ENCODE measurements around the gene XK. TPM values are rescaled to one million over a fixed set of nuclear protein-coding genes. Genes with fewer than 3 reads are reported as not detected.

XK gene
- total RNA-seq, 1 donor from 2014 or later = 1.1 TPM

DNA sequence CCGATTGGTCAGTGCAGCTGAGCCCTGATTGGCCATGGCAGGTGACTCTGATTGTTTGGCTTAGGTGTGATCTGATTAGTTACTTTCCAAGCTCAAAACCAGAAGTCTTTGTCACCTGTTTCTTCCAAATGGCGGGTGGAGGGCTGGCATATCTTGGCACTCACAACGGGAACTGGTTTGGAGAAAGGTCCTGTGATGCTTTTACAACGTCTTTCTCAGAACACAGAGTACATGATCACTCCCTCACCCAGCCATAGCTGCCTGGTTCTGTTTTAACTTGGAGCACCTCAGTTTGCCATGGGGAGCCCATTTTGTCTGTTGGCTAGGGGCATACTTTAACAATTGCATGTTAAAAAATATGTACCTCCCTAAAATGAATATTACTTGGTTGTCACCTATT is 13.0 kb upstream of the XK start:
- Mint-ChIP-seq H3K4me3 (ENCODE audit: low read depth) (no peak overlapping the region), H3K36me3 (ENCODE audit: insufficient read depth) (no peaks in the 10 kb centered on the region), H3K9me3 (ENCODE audit: low read depth) (peaks cover 5% of the 10 kb centered on the region), H3K4me1 (ENCODE audit: low read depth) (peaks cover 5% of the 10 kb centered on the region), H3K27me3 (peaks cover 8% of the 10 kb centered on the region), H3K27ac (no peak overlapping the region)
- DNase-seq (ENCODE audit: low spot score, unreplicated experiment) = no peak
- TF ChIP-seq, protein P1, sequence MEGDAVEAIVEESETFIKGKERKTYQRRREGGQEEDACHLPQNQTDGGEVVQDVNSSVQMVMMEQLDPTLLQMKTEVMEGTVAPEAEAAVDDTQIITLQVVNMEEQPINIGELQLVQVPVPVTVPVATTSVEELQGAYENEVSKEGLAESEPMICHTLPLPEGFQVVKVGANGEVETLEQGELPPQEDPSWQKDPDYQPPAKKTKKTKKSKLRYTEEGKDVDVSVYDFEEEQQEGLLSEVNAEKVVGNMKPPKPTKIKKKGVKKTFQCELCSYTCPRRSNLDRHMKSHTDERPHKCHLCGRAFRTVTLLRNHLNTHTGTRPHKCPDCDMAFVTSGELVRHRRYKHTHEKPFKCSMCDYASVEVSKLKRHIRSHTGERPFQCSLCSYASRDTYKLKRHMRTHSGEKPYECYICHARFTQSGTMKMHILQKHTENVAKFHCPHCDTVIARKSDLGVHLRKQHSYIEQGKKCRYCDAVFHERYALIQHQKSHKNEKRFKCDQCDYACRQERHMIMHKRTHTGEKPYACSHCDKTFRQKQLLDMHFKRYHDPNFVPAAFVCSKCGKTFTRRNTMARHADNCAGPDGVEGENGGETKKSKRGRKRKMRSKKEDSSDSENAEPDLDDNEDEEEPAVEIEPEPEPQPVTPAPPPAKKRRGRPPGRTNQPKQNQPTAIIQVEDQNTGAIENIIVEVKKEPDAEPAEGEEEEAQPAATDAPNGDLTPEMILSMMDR (IDR thresholded peaks at IDR 0.05; ENCODE audit: unreplicated experiment) = no peak

DNA sequence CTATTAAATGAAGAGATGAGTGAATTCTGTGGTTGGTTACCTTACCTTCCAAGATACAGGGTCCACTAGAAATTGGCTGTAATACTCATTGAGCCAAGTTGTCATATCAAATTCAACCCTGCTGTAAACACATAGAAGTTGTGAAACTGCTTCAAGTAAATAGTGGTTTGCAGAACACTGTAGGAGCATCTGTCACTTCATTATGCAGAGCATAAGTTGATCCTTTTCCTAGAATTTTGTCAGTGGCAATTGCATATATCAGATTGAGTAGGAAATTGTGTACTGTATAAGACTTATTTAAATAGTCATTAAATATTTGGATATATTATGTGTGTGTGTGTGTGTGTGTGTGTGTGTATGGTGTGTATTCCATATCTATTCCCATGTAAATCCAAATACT is 8.8 kb upstream of the XK start:
- H3K4me3 Mint-ChIP-seq (ENCODE audit: low read depth) = no peak overlapping the region
- H3K4me1 Mint-ChIP-seq (ENCODE audit: low read depth) = peaks cover 19% of the 10 kb centered on the region
- H3K27ac Mint-ChIP-seq = no peak overlapping the region
- TF ChIP-seq, protein P1 (IDR thresholded peaks at IDR 0.05; ENCODE audit: unreplicated experiment) = no peak
- no peak for DNase-seq (ENCODE audit: low spot score, unreplicated experiment)
- no peaks in the 10 kb centered on the region for H3K36me3 Mint-ChIP-seq (ENCODE audit: insufficient read depth)
- peaks cover 10% of the 10 kb centered on the region for H3K9me3 Mint-ChIP-seq (ENCODE audit: low read depth)
- peaks cover 8% of the 10 kb centered on the region for H3K27me3 Mint-ChIP-seq

DNA sequence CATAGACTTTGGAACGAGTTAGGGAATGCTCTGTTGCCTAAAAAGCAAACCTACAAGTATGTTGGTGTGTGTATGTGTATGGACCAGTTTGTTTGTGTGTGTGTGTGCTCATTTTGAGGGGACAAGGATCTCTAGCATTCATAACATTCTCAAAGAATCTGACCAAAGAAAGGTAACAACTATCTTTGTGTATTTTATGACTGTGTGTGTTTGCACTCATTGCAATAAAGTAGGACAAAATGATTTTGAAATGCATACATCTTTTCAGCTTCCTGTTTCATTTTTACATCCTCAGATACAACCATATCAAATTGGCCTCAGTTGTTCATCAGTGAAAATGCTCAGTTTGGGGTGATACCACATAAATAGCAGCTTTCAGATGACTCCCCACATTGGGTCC is 8.3 kb upstream of the XK start:
- no peak overlapping the region for H3K4me3 Mint-ChIP-seq (ENCODE audit: low read depth)
- H3K4me1 Mint-ChIP-seq (ENCODE audit: low read depth) = peaks cover 19% of the 10 kb centered on the region
- H3K27ac Mint-ChIP-seq = no peak overlapping the region
- TF ChIP-seq, protein P1 (IDR thresholded peaks at IDR 0.05; ENCODE audit: unreplicated experiment) = no peak
- no peak for DNase-seq (ENCODE audit: low spot score, unreplicated experiment)
- H3K36me3 Mint-ChIP-seq (ENCODE audit: insufficient read depth) = no peaks in the 10 kb centered on the region
- peaks cover 10% of the 10 kb centered on the region for H3K9me3 Mint-ChIP-seq (ENCODE audit: low read depth)
- H3K27me3 Mint-ChIP-seq = peaks cover 8% of the 10 kb centered on the region

DNA sequence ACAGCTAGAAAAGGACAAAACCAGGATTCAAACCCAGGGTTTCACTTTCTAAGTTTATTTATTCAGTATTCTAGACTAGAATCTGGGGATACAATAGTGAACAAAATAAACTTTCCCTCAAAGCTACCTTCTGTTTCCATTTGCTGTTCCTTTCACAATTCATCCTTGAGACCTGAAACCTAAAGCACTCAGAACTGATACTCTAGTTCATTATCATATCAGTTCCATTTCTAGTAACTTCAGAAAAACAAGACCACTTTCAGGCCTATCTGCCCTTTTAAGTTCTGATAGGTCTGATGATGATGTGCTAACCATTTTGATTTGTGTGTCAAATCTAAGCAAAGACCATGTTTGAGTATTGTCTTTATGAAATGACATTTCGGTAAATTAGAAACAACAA is 7.8 kb upstream of the XK start:
- Mint-ChIP-seq H3K27ac (no peak overlapping the region), H3K9me3 (ENCODE audit: low read depth) (peaks cover 14% of the 10 kb centered on the region), H3K27me3 (peaks cover 8% of the 10 kb centered on the region), H3K4me3 (ENCODE audit: low read depth) (no peak overlapping the region), H3K4me1 (ENCODE audit: low read depth) (peaks cover 19% of the 10 kb centered on the region), H3K36me3 (ENCODE audit: insufficient read depth) (no peaks in the 10 kb centered on the region)
- no peak for DNase-seq (ENCODE audit: low spot score, unreplicated experiment)
- TF ChIP-seq, protein P1 (IDR thresholded peaks at IDR 0.05; ENCODE audit: unreplicated experiment) = no peak

DNA sequence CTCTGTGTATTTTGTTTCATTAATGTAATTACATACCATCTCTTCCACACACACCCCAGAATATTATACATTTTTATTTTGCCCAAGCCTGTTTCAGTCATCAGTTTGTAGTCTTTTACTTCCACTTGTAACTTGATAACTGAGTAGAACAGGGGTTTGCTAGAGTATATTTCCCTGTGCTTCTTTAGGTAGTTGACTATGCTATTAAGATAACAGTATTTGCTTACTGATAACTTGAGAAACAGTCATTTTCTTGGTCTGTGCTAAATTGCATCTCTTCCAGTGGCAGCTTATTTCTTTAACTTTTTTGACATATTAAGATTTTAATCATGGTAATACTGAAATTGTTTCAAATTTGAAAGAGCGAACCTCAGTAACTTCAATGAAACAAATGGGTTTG is 7.0 kb upstream of the XK start:
- DNase-seq (ENCODE audit: low spot score, unreplicated experiment) = no peak
- no peak overlapping the region for H3K4me3 Mint-ChIP-seq (ENCODE audit: low read depth)
- H3K27ac Mint-ChIP-seq = no peak overlapping the region
- peaks cover 19% of the 10 kb centered on the region for H3K4me1 Mint-ChIP-seq (ENCODE audit: low read depth)
- H3K9me3 Mint-ChIP-seq (ENCODE audit: low read depth) = peaks cover 14% of the 10 kb centered on the region
- TF ChIP-seq, protein P1 (IDR thresholded peaks at IDR 0.05; ENCODE audit: unreplicated experiment) = no peak
- peaks cover 8% of the 10 kb centered on the region for H3K27me3 Mint-ChIP-seq
- H3K36me3 Mint-ChIP-seq (ENCODE audit: insufficient read depth) = no peaks in the 10 kb centered on the region

Measured in progenitor cell of endocrine pancreas (in vitro differentiated cells).